Peyer's patch (tissue), 4 donors: ENCODE results near the gene HLA-DOB. TPM values are rescaled to one million over a fixed set of nuclear protein-coding genes. Genes with fewer than 3 reads are reported as not detected.

ENCODE experiments used
- DNase-seq, 3 donors: peaks; one replicate each; pipeline ENCODE4 v3.0.0-alpha.2; 2017 to 2019
- H3K27ac ChIP-seq, 4 donors: fragments of 200-600 bp; sonication (generic); one replicate each; pipeline ENCODE4 v1.5.1; 2016 to 2019
- H3K27me3 ChIP-seq, 2 donors: fragments of 200-600 bp; sonication (generic); one replicate each; pipeline ENCODE4 v1.5.1; 2019
- H3K36me3 ChIP-seq, 3 donors: fragments of 200-600 bp; sonication (generic); one replicate each; pipeline ENCODE4 v1.5.1; 2016 to 2019
- H3K4me1 ChIP-seq, 4 donors: fragments of 200-600 bp; sonication (generic); one replicate each; pipeline ENCODE4 v1.5.1; 2016 to 2019
- H3K4me3 ChIP-seq, 4 donors: fragments of 200-600 bp; sonication (generic); 1 replicate in 3 of 4; 2 replicates in 1 of 4; pipeline ENCODE4 v1.5.1; 2016 to 2019; ENCODE audit warnings: mild to moderate bottlenecking in 1 of 4
- H3K9me3 ChIP-seq, 4 donors: fragments of 200-600 bp; sonication (generic); one replicate each; pipeline ENCODE4 v1.5.1; 2016 to 2019; ENCODE audit warnings: mild to moderate bottlenecking in 1 of 4
- CTCF ChIP-seq, 6 experiments: fragments of 450-650 bp in 4 of 6; fragments of 200-600 bp in 2 of 6; sonication (generic) in 1 of 6; IDR thresholded peaks; one replicate each; pipeline ENCODE4 v1.5.1; 2017 to 2019; ENCODE audit warnings: antibody characterized with exemption in 6 of 6, mild to moderate bottlenecking in 3 of 6, moderate library complexity in 1 of 6
- POLR2A ChIP-seq, 2 donors: fragments of 450-650 bp; IDR thresholded peaks; one replicate each; pipeline ENCODE4 v1.5.1; 2017; ENCODE audit warnings: antibody characterized with exemption in 2 of 2, mild to moderate bottlenecking in 2 of 2, moderate library complexity in 2 of 2
- total RNA-seq, 4 donors: library from RNA; depleted of rRNA; stranded (reverse); fragments of >200 nt; gene quantifications; one replicate each; pipeline ENCODE4 v1.1.0, GENCODE V29; 2016

HLA-DOB gene
- total RNA-seq, 4 donors from 2014 or later = 0.88 to 13.2 (median 4.2) TPM

GRCh38 chr6:32852844-32853540 lies 36.2 kb upstream of the HLA-DOB start:
- Histone ChIP-seq H3K36me3 (peaks cover 0 to 49% (median 0%) of the 10 kb centered on the region in 3 donors), H3K4me3 (peak overlapping the region; percentile 95 to 99 (median 96)), H3K4me1 (peaks cover 0 to 29% (median 9%) of the 10 kb centered on the region in 4 donors), H3K27ac (peak overlapping the region; percentile 97 to 100 (median 98)), H3K27me3 (no peaks in the 10 kb centered on the region), H3K9me3 (no peaks in the 10 kb centered on the region)
- TF ChIP-seq CTCF (IDR thresholded peaks at IDR 0.05) (no peak), POLR2A (IDR thresholded peaks at IDR 0.05) (no peak)
- peak; percentile 49 to 76 (median 75) for DNase-seq

- DNase-seq = peak; percentile 67 to 80 (median 70)
These were observed 35.4 kb upstream of the HLA-DOB start for GRCh38 chr6:32852018-32852843.

DNA sequence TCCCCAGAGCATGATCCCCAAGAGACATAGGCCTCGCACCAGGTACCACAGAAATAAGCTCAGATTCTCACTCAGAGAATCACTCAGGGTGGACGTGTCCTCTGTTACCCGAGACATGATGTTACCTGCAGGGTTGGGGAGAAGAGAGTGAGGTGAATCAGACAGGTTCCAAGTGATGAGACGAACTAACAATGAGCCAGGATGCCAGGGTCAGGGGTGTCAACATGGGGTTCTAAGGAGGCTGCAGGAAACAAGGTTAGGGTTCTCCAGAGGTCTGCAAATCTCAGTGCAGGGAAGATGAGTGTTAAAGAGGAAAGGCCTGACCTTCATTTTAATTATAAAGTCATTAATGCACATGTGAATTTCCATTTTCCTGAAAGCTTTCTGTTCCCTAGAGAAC lies 34.2 kb upstream of the HLA-DOB start:
- H3K4me3 ChIP-seq = no peak overlapping the region
- no peak for TF ChIP-seq CTCF (IDR thresholded peaks at IDR 0.05)
- no peak for TF ChIP-seq POLR2A (IDR thresholded peaks at IDR 0.05)
- H3K4me1 ChIP-seq = peaks cover 0 to 38% (median 13%) of the 10 kb centered on the region in 4 donors
- H3K27me3 ChIP-seq = no peaks in the 10 kb centered on the region
- no peaks in the 10 kb centered on the region for H3K9me3 ChIP-seq
- DNase-seq = no peak
- peaks cover 0 to 55% (median 0%) of the 10 kb centered on the region in 3 donors for H3K36me3 ChIP-seq
- H3K27ac ChIP-seq = peak overlapping the region in 2 of 4 donors; percentile 20 to 100

More at GRCh38 chr6:32852018-32852843, 35.4 kb upstream of the HLA-DOB start:
- TF ChIP-seq CTCF (IDR thresholded peaks at IDR 0.05) (no peak), POLR2A (IDR thresholded peaks at IDR 0.05) (no peak)
- H3K27me3 ChIP-seq = no peaks in the 10 kb centered on the region
- peak overlapping the region; percentile 95 to 99 (median 96) for H3K4me3 ChIP-seq
- no peaks in the 10 kb centered on the region for H3K9me3 ChIP-seq
- H3K4me1 ChIP-seq = peaks cover 0 to 33% (median 10%) of the 10 kb centered on the region in 4 donors
- peak overlapping the region; percentile 97 to 100 (median 98) for H3K27ac ChIP-seq
- H3K36me3 ChIP-seq = peaks cover 0 to 48% (median 0%) of the 10 kb centered on the region in 3 donors

DNA sequence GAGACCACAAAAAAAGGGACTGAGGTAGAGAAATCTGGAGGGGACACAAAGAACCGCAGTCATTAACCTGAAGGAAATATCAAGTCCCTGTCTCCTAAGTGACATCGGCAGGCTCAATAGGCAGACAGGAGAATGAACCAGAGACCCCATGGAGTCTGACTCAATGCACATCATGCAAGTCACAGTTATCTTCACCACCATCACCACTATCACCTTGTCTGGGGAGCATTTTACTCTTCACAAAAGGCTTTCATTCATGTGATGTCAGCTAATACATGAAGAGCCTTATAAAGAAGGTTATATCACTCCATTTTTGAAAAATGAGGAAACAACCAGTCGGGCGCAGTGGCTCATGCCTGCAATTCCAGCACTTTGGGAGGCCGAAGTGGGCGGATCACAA lies 32.3 kb upstream of the HLA-DOB start:
- H3K36me3 ChIP-seq = peaks cover 0 to 63% (median 0%) of the 10 kb centered on the region in 3 donors
- no peak overlapping the region for H3K4me3 ChIP-seq
- TF ChIP-seq POLR2A (IDR thresholded peaks at IDR 0.05) = no peak
- no peak for TF ChIP-seq CTCF (IDR thresholded peaks at IDR 0.05)
- no peak overlapping the region for H3K27ac ChIP-seq
- no peaks in the 10 kb centered on the region for H3K27me3 ChIP-seq
- H3K4me1 ChIP-seq = peaks cover 0 to 41% (median 11%) of the 10 kb centered on the region in 4 donors
- no peaks in the 10 kb centered on the region for H3K9me3 ChIP-seq
- no peak for DNase-seq

DNA sequence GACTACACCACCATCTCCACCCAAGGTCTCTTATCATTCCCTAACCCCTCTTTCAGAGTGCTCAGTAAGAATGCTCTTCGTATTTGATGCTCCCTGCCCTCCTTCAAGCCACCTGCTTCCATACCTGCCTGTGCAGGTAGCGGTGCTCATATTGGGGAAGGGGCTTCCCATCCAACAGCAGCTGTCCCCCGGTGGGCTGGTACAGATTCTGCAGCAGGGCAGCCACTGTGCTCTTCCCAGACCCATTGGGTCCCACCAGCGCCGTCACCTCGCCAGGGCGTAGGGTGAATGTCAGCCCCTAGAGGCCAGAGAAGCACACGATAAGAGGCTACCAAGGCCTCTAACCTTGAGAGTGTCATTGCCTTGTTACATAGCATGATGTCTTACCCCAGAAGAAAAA lies 31.0 kb upstream of the HLA-DOB start:
- Histone ChIP-seq H3K36me3 (peaks cover 0 to 63% (median 0%) of the 10 kb centered on the region in 3 donors), H3K27me3 (no peaks in the 10 kb centered on the region), H3K9me3 (no peaks in the 10 kb centered on the region), H3K4me3 (no peak overlapping the region), H3K27ac (no peak overlapping the region), H3K4me1 (peaks cover 0 to 47% (median 11%) of the 10 kb centered on the region in 4 donors)
- no peak for TF ChIP-seq CTCF (IDR thresholded peaks at IDR 0.05)
- no peak for TF ChIP-seq POLR2A (IDR thresholded peaks at IDR 0.05)
- no peak for DNase-seq
